ENCODE results near the gene WDR43.
A peak's percentile ranks its signal among the peaks of the same experiment; 100 is the strongest.

WDR43 gene, protein sequence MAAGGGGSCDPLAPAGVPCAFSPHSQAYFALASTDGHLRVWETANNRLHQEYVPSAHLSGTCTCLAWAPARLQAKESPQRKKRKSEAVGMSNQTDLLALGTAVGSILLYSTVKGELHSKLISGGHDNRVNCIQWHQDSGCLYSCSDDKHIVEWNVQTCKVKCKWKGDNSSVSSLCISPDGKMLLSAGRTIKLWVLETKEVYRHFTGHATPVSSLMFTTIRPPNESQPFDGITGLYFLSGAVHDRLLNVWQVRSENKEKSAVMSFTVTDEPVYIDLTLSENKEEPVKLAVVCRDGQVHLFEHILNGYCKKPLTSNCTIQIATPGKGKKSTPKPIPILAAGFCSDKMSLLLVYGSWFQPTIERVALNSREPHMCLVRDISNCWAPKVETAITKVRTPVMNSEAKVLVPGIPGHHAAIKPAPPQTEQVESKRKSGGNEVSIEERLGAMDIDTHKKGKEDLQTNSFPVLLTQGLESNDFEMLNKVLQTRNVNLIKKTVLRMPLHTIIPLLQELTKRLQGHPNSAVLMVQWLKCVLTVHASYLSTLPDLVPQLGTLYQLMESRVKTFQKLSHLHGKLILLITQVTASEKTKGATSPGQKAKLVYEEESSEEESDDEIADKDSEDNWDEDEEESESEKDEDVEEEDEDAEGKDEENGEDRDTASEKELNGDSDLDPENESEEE

DNA sequence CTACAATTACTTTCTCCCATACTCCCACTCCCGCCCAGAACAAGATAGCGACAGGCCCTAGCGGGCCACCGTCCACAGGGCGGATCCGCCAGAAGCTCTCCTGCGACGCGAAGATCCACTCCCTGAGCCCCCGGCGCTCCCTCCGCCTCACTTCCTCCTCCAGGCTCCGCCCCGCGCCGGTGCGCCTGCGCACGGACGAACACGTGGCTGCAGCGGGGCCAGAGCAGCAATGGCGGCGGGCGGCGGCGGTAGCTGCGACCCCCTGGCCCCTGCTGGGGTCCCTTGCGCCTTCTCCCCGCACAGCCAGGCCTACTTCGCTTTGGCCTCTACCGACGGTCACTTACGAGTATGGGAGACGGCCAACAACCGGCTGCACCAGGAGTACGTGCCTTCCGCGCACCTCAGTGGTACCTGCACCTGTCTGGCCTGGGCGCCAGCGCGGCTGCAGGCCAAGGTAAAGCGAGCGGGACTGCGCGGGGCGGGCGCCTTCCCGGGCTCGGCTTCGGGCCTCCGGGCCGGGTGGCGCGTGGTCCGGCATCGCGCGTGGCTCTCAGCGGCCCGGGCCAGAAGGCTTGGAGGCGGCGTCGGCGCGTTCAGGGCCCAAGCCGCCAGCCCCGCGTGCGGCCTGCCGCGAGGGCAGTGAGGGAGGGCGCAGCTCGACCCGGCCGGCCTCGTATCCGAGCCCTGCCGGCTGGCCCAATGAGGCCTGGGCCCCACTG lies at the start of gene WDR43:
Gene WDR43, plus strand, starts transcription at position 198 of the 719 bp plus-strand sequence. Its CDS starts 32 bp downstream, at position 230.
- DNase-seq: peak; percentile 98

DNA sequence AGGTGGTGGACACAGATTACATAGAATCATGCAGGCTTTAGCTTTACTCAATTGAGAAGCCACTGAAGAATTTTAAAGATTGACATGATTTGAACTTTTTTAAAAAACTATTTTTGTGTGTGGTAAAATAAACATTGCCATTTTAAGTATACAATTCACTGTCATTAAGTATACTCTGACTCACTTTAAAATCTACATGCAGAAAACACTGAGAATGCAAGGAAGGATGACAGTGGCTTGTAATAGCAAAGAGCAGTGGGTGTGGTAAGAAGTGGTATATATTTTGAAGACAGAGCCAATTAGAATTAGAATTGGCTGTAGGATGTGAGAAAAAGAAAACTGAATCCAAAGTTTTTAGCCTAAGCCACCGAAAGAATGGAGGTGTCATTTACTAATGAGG lies 39.3 kb upstream of the WDR43 start:
- DNase-seq: no peak

DNA sequence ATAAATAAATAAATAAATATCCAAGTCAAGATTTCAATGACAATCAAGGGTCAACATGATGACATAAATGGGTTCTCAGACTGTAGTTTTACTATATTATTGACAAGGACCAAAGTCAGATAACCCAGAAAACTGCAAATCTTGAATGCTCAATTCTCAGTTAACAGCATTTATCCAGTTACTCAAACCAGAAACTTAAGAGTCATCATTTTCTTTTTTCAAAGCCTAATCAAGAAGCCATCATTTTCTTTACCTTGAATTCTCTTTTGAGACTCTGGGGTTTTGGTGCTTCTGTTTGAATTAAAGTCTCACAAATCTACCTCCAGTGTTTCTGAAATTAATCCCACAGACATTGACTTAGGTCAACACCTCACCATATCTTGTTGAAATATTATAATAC lies 38.5 kb upstream of the WDR43 start:
- DNase-seq: no peak

DNA sequence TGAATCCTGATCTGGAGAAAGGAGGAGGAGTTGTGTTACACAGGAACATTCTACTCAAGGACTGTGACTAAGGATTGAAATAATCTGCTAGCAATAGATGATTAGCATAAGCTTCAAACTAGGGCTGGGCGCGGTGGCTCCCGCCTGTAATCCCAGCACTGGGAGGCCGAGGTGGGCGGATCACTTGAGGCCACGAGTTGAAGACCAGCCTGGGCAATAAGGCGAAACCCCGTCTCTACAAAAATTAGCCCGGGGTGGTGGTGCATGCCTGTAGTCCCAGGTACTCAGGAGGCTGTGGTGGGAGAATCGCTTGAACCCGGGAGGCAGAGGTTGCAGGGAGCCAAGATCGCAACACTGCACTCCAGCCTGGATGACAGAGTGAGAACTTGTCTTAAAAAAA lies 25.9 kb upstream of the WDR43 start:
- DNase-seq: no peak

DNA sequence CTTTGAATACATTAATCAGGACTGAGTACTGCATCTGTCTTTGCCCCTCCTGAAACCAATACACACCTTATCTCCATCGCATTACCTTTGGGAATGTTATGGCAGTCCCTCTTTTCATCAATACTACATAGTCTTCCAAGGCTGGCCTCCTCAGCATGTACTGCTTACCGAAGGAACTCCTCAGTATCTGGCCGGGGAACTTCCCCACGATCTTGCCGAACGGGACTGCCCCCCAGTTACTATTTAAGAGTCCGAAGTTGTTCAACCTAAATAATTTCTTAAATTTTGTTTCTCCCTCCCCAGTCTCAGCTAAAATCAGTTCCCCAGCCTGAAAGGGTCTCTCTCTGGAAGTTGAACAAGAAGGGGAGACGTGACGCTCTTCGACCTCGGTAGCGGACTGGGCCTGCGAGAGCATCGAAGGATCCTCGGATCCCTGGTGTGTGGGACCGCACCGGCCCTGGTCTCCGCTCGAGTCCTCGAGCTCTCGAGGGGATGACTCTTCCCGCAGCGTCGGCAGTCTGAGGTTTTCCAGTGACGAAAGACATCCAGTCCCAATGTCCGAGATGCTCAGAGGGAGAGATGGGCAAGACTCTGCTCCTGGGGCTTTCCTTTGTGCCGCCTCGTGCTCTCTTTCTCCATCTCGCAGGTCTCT lies 24.8 kb upstream of the WDR43 start:
- no peak for DNase-seq

DNA sequence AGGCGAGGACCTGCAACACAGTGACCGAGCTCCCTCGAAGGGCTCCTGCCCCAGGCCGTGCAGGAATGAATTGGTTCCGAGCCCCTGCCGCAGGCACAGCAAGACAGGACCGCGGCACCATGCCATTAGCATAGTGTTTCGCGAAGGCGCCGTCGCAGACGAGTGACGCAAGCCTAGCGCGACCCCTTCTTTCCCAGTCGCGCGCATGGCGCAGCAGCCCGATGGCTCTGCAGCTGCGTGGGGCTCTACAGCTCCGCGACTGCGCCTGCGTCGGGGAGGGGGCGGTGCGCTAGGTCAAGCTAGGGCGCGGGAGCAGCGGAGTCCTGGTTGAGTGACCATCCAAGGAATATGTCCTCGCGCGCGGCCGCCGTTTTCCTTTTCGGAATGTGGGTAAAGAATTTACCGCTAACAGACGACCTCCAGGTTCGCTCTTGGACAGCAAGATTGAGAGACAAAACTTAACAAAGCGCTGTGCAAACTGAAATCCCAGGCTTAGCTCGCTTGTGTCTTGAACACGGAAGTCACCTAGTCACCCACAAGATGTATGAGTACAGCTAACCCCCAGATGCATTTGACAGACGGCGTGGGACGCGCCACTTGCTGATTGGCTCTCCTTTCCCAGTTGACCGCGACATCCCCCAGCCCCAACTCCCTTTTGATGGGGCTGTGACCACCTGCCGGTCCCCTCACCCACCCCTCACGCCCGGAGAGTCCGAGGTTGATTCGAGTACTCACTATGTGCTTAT lies 24.1 kb upstream of the WDR43 start, which contains the start of gene TRMT61B:
Gene TRMT61B, minus strand, starts transcription at position 164 of the 746 bp plus-strand sequence. Its CDS starts 32 bp downstream, at position 132.
- peak; percentile 67 for DNase-seq

DNA sequence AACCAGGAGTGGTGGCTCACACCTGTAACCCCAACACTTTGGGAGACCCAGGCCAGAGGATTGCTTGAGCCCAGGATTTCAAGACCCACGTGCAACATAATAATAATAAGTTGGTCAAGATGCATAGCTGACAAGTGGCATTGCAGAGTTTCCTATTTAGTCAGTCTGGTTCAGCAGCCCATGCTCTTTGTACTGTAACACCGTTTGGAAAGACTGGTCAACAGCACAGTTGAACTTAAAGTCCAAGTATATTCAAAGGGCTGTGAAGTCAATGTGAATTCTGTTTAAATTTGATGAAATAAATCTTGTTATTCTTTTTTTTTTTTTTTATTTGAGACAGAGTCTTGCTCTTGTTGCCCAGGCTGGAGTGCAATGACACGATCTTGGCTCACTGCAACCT lies 22.8 kb upstream of the WDR43 start:
- DNase-seq: no peak

DNA sequence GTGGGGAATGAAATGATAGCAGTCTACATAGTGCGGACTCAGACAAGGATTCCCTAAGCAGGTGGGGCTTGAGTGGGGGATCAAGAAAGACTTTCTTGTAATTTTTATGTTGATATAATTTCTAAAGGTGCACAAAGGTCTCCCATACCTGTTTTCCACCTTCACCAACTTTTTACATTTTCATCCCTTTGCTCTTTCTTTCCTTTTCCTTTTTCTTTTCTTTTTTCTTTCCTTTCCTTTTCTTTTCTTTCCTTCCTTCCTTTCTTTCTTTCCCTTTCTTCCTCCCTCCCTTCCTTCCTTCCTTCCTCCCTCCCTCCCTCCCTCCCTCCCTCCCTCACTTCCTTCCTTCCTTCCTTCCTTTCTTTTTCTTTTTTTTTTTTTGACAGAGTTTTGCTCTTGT lies 14.3 kb upstream of the WDR43 start:
- DNase-seq: no peak

DNA sequence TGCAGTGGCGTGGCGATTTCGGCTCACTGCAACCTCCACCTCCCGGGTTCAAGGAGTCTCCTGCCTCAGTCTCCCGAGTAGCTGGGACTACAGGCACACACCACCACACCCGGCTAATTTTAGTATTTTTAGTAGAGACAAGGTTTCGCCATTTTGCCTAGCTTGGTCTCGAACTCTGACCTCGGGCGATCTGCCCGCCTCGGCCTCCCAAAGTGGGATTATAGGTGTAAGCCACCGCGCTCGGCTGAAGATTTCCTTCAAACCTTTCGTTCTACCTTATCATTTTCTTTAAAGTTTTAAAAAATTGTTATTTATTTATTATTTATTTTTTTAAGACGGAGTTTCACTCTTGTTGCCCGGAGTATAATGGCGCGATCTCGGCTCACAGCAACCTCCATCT lies 979 bp upstream of the WDR43 start:
- no peak for DNase-seq

DNA sequence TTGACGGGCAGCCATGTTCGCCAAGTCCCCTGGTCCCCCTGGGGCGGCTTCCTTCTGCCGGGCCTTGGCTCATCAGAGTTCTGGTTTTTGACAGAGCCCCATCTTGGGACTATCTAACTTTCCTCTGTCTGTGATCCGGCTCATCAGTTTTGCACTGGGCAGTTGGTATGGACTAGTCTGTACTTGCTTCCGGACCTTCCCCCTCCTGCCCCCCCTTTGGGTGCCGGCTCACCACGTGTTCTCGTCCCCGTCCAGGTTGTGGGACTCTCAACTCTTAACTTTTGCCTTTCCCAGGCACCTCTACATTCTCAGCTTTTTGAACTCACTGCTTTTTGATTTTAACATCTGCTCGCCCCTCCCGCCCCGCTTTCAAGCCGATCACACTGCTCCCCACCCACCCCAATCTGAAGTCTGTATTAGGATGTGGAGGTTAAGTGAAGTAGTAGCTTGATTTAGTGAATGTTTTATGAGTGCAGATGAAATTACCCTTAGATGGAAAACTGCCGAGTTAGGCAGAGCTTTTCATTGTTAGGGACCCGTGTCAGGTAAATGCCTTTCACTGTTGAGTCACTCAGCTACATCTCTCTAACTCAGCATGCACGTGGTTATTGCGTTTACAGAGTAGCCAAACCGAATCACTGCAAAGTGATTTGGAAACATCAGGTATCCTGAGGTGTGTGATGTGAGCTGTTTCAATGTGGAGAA lies 874 bp downstream of the WDR43 start:
- DNase-seq: no peak

DNA sequence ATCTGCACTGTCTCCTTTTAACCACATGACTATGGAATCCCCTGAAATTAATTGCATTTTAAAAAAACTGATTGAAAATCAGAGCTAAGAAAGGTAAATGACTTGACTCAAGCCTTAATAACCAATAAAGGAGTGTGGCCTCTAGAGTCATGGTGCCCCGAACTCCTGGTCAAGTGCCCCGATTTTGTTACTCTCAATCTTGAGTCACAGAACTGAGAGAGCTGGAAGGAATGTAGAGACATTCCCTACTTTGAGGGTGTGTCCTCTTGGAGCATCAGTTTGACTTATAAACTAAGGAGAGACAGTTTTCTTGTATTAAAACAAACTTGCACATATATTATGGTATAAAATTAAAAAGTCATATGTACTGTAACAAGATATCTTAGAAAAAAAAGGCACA lies 2.4 kb downstream of the WDR43 start:
- no peak for DNase-seq

DNA sequence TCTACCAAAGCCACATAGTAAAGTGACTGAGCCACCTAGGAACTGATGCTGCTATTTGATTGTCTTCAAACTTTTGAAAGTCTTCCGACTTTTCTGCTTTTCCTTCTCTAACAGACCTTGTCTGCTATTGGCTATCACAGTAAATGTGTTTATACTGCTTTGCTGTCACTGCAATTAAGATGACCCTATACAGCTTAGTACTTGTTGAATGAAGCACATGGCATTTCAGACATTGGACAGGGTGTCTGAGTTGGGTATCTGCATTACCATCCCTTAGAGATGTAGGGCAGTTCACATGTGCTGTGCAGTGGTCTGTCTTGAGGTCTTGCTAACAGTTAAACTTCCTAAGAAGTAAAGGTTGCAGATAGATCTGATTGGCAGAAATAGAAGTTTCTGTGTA lies 3.6 kb downstream of the WDR43 start:
- no peak for DNase-seq

DNA sequence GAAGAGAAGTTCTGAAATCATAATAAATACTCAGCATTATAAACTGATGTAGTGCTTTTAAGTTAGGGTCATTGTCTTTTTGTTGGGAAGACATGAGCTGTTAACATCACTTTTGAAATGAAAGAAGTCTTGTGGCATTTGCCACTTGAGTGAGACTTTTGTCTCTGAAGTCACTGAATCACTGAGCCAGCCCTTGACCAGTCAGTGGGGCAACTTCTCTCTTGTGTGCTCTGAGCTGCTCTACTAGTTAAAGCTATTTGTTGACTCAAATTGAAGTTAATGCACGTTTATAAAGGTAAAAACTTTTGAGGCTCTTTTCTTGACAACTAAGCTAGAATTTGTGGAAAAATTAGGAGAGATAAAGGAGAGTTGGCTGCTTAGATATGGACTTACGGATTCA lies 6.7 kb downstream of the WDR43 start:
- DNase-seq: no peak

DNA sequence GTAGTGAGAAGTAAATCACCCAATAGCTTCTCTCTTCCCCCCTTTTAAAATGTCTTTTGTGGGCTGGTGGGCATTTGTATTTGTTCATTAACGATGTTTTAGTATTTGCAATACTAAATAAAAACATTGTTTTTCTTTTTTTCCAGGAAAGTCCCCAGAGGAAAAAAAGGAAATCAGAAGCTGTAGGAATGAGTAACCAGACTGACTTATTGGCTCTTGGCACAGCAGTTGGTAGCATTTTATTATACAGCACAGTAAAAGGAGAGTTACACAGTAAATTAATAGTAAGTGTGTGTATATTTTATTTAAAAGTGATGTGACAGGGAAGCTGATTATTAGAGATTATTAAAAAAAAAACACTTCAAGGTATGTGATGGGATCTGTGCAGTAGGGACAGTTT lies 7.4 kb downstream of the WDR43 start:
- DNase-seq: no peak

DNA sequence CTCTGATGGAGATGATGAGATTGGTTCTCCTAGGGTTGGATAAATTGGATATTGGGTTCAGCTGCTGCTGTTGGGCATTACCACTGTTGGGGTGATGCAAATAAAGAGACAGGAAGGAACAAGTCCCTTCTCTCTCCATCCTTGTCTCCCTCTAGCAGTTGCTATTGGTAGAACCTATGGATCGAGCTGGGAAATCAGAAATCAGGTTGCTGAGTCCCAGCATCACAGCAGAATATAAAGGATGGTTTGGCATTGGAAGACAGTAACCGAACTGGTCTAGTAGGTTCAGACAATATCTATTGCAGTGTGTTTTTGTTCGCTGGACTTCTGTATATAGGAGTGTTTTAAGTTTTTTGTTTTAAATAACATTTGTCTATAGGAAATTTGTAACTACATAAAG lies 8.1 kb downstream of the WDR43 start:
- DNase-seq: no peak

DNA sequence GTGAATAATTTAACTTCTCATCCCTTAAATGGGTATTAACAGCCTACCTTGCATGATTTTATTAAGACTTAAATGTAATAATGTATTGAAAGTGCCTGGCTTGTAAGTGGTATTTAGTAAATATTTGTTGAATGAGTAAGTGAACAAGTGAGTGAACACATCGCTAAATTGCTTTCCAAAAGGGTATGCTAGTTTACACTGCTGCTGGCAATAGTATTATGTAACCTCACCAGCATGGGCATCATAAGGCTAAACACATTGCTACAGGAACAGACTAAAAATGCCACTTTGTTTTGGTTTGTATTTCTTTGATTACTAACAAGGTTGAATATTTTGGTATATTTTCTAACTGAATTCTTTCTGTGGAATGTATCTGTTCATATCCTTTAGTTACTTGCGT lies 9.8 kb downstream of the WDR43 start:
- no peak for DNase-seq

DNA sequence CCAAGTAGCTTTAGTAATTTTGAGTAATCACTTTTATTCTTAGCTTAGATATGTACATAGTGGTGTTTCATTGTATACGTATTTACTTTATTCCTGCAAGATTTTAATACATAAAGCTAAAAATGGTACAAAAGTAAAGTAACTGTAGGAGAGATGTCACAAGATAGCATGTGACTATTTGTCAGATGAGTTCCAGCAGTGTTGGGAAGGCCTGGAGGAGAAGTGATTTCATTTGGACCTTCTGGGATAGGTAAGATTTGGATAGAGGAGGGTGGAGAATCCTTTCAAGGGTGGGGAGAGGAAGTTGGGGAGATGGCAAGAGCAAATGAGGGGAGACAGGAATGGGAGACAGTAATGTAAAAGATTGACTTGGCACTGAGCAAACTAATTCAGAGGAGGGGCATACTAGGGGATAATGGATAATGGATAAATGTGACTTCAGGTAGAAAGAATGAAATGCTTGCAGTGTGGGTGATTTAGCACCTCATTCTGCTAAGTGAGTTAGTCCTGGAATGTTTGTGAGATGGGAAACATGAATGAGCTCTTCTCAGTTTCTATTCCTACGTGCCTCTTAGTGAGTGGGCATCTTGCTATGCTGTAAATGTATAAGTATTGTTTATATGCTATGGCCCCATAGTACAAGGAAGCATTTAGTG lies 10.5 kb downstream of the WDR43 start:
- DNase-seq: no peak

DNA sequence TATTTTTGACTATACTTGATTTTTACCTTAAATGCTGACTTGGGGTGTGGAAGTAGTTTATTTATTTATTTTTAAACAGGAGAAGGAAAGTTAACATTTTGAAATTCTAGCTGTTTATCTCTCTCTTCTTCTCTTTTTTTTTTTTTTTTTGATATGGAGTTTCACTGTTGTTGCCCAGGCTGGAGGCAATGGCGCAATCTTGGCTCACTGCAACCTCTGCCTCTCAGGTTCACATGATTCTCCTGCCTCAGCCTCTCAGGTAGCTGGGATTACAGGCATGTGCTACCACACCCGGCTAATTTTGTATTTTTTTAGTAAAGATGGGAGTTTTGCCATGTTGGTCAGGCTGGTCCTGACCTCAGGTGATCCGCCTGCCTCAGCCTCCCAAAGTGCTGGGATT lies 11.1 kb downstream of the WDR43 start:
- no peak for DNase-seq

DNA sequence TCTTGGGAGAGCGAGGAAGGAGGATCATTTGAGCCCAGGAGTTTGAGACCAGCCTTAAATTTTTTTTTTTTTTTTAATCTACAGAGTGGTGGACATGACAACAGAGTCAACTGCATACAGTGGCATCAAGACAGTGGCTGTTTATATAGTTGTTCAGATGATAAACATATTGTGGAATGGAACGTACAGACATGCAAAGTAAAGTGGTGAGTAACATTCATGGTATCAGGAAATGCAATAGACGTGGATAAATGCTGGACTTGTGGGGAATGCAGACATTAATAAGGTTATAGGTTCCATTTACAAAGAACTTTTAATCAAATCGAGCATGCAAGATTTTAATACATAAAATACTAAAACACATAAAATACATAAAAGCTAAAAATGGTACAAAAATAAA lies 11.9 kb downstream of the WDR43 start:
- no peak for DNase-seq

DNA sequence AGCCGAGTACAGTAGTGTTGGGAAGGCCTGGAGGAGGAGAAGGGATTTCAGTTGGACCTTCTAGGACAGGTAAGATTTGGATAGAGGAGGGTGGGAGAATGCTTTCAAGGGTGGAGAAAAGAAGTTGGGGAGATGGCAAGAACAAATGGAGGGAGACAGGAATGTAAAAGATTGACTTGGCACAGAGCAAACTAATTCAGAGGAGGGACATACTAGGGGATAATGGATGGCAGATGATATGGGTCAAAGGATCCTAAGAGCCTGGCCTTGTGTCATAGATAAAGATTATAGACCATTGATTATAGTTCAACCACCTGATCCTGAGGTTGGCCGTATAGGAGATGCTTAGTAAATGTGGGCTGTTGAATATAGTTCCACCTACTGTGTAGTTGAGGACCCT lies 12.4 kb downstream of the WDR43 start:
- DNase-seq: no peak

DNA sequence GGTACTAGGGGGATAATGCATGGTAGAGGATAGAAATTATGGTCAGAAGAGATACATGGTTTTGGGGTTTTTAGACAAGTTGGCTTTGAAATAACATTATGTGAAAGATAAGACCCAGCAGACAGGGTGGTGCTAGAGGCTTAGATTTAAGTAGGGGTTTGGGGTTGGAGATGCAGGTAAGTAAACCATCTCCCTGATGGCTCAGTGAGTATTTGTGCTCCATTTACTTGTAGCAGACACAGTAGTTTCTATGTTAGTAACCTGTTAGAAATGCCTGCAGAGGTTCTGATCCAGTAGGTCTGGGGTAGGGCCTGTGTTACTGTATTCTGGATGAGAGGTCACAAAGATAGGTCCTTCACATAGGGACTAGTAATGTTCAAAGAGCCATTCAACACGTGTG lies 13.7 kb downstream of the WDR43 start:
- DNase-seq: no peak

All from NCI-H524 treated with DMSO at 0.1 percent for 48 hours (cell line).